Lower lobe of right lung (tissue), 2 donors: ENCODE results near the gene ZXDC. TPM values are rescaled to one million over a fixed set of nuclear protein-coding genes. Genes with fewer than 3 reads are reported as not detected.

ENCODE experiments used
- ATAC-seq, 2 donors: fragments of 200-7000 bp; cut with Tn5 transposase; one replicate each; pipeline ENCODE4 v1.9.1; 2020 to 2022; ENCODE audit warnings: mild to moderate bottlenecking in 2 of 2, moderate library complexity in 2 of 2
- DNase-seq: peaks from one replicate; pipeline ENCODE4 v3.0.0-alpha.2; 2020
- H3K27ac ChIP-seq: fragments of 200-600 bp; one replicate; pipeline ENCODE4 v1.8.0; 2022
- H3K27me3 ChIP-seq: fragments of 200-600 bp; one replicate; pipeline ENCODE4 v1.8.0; 2022; ENCODE audit warnings: low read depth
- H3K36me3 ChIP-seq: fragments of 200-600 bp; one replicate; pipeline ENCODE4 v1.8.0; 2022; ENCODE audit warnings: mild to moderate bottlenecking
- H3K4me1 ChIP-seq: fragments of 200-600 bp; one replicate; pipeline ENCODE4 v1.8.0; 2022
- H3K4me3 ChIP-seq: fragments of 200-600 bp; one replicate; pipeline ENCODE4 v1.8.0; 2022; ENCODE audit warnings: mild to moderate bottlenecking
- H3K9me3 ChIP-seq: fragments of 200-600 bp; one replicate; pipeline ENCODE4 v1.8.0; 2022
- intact Hi-C: fragments of 100-400 bp; cut with DNase I; formaldehyde crosslinking; loops from one replicate; pipeline ENCODE4 v1.11.0; 2022
- total RNA-seq: library from RNA; stranded (reverse); fragmentation: NEBNext Ultra II Directional; extraction: Animal tissue kit (Norgen Biotek cat#: 25700); gene quantifications from one replicate; pipeline ENCODE4 v1.2.1, GENCODE V29; 2021
- TF ChIP-seq, protein P1 (sequence below): fragments of 200-600 bp; IDR thresholded peaks from one replicate; pipeline ENCODE4 v1.8.0; 2022; ENCODE audit warnings: antibody characterized with exemption, mild to moderate bottlenecking
- donor health status: DM: no; HTN: yes; CAD: no; lungs with severe emphysema.

The ZXDC gene
- total RNA-seq, 1 donor from 2014 or later = 40.4 TPM

DNA sequence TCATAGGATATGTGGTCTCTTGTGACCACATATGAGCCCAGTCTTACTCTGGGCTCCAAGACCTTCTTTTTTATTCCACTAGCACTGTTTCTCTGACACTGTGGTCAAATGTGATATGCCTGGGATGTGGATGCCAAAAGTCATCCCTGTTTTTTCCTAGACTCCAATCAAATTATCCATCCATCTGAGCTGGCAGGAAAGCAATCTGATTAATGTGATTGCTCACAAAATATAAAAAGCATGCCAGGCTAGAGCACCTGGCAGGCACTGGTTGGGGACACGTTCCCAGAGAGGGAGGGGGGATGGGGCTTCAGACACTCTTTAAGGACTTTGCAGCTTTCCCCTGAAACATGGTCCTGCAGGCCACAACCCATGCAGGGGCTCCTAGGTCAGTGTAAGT lies 84.1 kb downstream of the ZXDC start:
- H3K9me3 ChIP-seq = no peaks in the 10 kb centered on the region
- H3K27ac ChIP-seq = no peak overlapping the region
- intact Hi-C loops = loop anchor here (10.0 kb wide), 1 partner anchor 147 kb away; no protein-coding TSS in a partner anchor
- H3K27me3 ChIP-seq = peaks cover 21% of the 10 kb centered on the region
- no peak for DNase-seq
- H3K4me1 ChIP-seq = peaks cover 23% of the 10 kb centered on the region
- H3K4me3 ChIP-seq = no peak overlapping the region
- ATAC-seq = no peak
- no peaks in the 10 kb centered on the region for H3K36me3 ChIP-seq
- TF ChIP-seq, protein P1, sequence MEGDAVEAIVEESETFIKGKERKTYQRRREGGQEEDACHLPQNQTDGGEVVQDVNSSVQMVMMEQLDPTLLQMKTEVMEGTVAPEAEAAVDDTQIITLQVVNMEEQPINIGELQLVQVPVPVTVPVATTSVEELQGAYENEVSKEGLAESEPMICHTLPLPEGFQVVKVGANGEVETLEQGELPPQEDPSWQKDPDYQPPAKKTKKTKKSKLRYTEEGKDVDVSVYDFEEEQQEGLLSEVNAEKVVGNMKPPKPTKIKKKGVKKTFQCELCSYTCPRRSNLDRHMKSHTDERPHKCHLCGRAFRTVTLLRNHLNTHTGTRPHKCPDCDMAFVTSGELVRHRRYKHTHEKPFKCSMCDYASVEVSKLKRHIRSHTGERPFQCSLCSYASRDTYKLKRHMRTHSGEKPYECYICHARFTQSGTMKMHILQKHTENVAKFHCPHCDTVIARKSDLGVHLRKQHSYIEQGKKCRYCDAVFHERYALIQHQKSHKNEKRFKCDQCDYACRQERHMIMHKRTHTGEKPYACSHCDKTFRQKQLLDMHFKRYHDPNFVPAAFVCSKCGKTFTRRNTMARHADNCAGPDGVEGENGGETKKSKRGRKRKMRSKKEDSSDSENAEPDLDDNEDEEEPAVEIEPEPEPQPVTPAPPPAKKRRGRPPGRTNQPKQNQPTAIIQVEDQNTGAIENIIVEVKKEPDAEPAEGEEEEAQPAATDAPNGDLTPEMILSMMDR = no peak

DNA sequence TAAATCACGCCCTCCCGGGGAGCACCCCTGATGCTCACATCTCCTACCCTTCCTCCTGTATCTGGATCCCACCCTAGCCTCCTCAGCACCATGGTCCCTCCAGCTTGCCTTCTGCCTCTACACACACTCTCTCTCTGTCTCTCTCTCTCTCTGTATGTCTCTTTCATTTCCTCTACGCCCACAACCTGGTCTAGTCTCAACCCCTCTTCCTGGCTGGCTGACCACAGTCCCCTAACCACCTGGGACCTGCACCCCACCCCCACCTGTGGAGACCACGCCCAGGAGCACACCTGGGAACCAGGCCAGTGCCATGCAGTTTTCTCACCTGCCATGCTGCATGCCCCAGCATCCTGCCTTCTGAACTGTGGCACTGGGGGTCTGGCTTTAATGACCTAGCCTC lies 84.9 kb downstream of the ZXDC start:
- TF ChIP-seq, protein P1 = no peak
- DNase-seq = no peak
- H3K27ac ChIP-seq = no peak overlapping the region

DNA sequence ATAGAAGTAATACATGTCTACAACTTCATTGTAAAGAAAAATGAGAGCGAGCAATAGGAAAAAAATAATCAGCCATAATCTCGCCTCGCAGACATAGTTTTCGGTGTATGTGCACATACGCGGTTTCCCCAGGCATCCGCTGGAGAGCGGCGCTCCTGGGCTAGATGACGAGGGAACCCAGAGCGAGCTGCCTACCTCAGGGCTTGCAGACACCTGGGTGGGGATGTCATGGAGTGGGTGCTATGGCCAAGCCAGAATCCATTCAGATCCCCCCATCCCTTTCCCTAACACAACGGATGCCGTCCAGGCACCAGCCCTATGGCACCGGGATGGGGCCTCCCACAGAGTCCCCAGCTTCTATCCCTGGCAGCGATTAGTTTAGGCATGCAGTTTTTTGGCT lies 85.5 kb downstream of the ZXDC start:
- H3K27me3 ChIP-seq = peaks cover 17% of the 10 kb centered on the region
- no peak overlapping the region for H3K4me3 ChIP-seq
- no peak for DNase-seq
- TF ChIP-seq, protein P1 = no peak
- H3K36me3 ChIP-seq = no peaks in the 10 kb centered on the region
- ATAC-seq = no peak
- no peaks in the 10 kb centered on the region for H3K9me3 ChIP-seq
- peaks cover 22% of the 10 kb centered on the region for H3K4me1 ChIP-seq
- no peak overlapping the region for H3K27ac ChIP-seq
- intact Hi-C loops = loop anchor here (10.0 kb wide), 1 partner anchor 145 kb away; no protein-coding TSS in a partner anchor

More for the DNA sequence above, 84.9 kb downstream of the ZXDC start:
- Histone ChIP-seq H3K27me3 (peaks cover 21% of the 10 kb centered on the region), H3K4me1 (peaks cover 23% of the 10 kb centered on the region), H3K4me3 (no peak overlapping the region), H3K9me3 (no peaks in the 10 kb centered on the region), H3K36me3 (no peaks in the 10 kb centered on the region)
- no peak for ATAC-seq
- intact Hi-C loops = loop anchor here (10.0 kb wide), 1 partner anchor 146 kb away; no protein-coding TSS in a partner anchor

DNA sequence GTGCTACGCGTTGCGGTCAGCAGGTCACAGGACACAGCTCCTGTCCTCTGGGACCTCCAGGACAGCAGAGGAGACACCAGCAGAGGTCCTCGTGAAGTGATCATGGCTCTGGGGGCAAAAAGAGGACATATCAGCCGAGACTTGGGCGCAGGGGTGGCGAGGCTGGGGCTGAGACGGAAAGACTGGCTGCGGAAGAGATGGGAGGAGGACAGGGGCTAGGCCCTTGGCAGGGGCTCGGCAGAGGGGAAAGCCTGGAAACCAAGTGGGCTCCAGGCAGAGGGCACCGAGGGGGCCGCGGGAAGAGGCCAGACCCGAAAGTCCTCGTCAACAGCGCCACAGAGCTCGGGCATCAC lies 85.9 kb downstream of the ZXDC start:
- intact Hi-C loops = loop anchor here (10.0 kb wide), 1 partner anchor 145 kb away; no protein-coding TSS in a partner anchor
- Histone ChIP-seq H3K4me1 (peaks cover 18% of the 10 kb centered on the region), H3K36me3 (no peaks in the 10 kb centered on the region), H3K4me3 (peak overlapping the region; percentile 56), H3K27ac (peak overlapping the region; percentile 87), H3K9me3 (no peaks in the 10 kb centered on the region), H3K27me3 (peaks cover 12% of the 10 kb centered on the region)
- no peak for ATAC-seq
- TF ChIP-seq, protein P1 = no peak
- DNase-seq = no peak

DNA sequence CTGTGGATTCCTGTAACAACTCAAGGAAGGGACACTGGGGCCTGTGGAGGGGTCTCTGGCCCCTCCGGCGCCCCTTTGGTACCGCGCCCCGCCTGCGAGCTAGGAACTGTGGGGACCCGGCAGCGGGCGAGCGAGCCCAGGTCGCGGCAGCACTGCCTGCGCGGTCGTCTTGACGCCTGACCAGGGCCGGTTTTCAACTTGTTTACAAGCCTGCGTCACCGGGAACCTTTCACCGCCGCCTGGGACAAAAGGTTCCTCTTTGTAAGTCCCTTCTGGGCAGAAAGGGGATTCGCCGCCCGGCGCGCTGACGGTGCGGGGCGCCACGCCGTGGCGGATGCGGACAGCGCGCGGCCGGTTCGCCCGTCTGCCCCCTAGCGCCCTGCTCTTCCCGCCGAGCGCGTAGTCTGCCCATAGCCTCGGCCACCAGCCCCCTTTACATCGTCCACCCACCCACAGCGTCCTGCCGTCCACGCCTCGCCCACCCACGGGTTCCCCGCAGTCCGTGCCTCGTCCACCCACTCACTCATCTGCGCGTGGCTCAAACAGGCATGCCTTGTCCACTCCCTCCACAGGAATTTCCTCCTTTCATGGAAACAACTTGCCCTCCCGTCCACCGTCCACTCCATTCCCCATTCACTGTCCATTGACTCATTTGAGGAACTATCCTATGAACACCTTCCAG lies 86.4 kb downstream of the ZXDC start:
- peak overlapping the region; percentile 56 for H3K4me3 ChIP-seq
- H3K4me1 ChIP-seq = peaks cover 13% of the 10 kb centered on the region
- peak overlapping the region; percentile 87 for H3K27ac ChIP-seq
- TF ChIP-seq, protein P1 = peak; percentile 94
- H3K9me3 ChIP-seq = no peaks in the 10 kb centered on the region
- peaks cover 7% of the 10 kb centered on the region for H3K27me3 ChIP-seq
- intact Hi-C loops = no loop called here
- H3K36me3 ChIP-seq = no peaks in the 10 kb centered on the region
- peak; percentile 97 to 98 for ATAC-seq
- DNase-seq = peak; percentile 97

Other genes with a start within 250 kb of the ZXDC start
- gene KLF15, start 118.5 kb downstream of the ZXDC start, total RNA-seq = 40.1 TPM
- 21.5 TPM for gene CFAP100, start 81.0 kb downstream of the ZXDC start, total RNA-seq
- not detected for gene UROC1, start 41.9 kb upstream of the ZXDC start, total RNA-seq
- gene CHST13, start 48.3 kb upstream of the ZXDC start, total RNA-seq = 1.5 TPM
- gene C3orf22, start 83.0 kb upstream of the ZXDC start, total RNA-seq = not detected
- gene TXNRD3, start 179.2 kb upstream of the ZXDC start, total RNA-seq = 8.7 TPM
- gene CHCHD6, start 228.3 kb upstream of the ZXDC start, total RNA-seq = 12.2 TPM